ENCODE data around the gene SLC16A9.

SLC16A9 gene

GRCh38 chr10:59618666-59619065, 91.0 kb downstream of the SLC16A9 start:
- no peak overlapping the region for H3K9ac ChIP-seq
- no peak overlapping the region for H3K4me2 ChIP-seq
- no peaks in the 10 kb centered on the region for H3K36me3 ChIP-seq
- no peak for TF ChIP-seq Cebpa-rat (IDR thresholded peaks at IDR 0.05)
- no peaks in the 10 kb centered on the region for H3K27me3 ChIP-seq
- H3K27ac ChIP-seq, result no peak overlapping the region
- H4K20me1 ChIP-seq, result no peaks in the 10 kb centered on the region
- no peaks in the 10 kb centered on the region for H3K4me1 ChIP-seq
- no peaks in the 10 kb centered on the region for H3K9me3 ChIP-seq (replicated peaks in 1 of 11)
- no peak overlapping the region for H3K4me3 ChIP-seq

- no peak for TF ChIP-seq Cebpa-rat (IDR thresholded peaks at IDR 0.05)
- H3K4me2 ChIP-seq, result no peak overlapping the region
These were observed 91.7 kb downstream of the SLC16A9 start for GRCh38 chr10:59617996-59618395.

GRCh38 chr10:59611048-59611447, 98.6 kb downstream of the SLC16A9 start:
- H3K4me3 ChIP-seq, result no peak overlapping the region
- no peaks in the 10 kb centered on the region for H3K36me3 ChIP-seq
- TF ChIP-seq Cebpa-rat (IDR thresholded peaks at IDR 0.05), result no peak
- H4K20me1 ChIP-seq, result no peaks in the 10 kb centered on the region
- no peaks in the 10 kb centered on the region for H3K9me3 ChIP-seq (replicated peaks in 1 of 11)
- no peaks in the 10 kb centered on the region for H3K27me3 ChIP-seq
- H3K9ac ChIP-seq, result no peak overlapping the region
- H3K4me1 ChIP-seq, result no peaks in the 10 kb centered on the region
- H3K27ac ChIP-seq, result no peak overlapping the region
- no peak overlapping the region for H3K4me2 ChIP-seq

More at GRCh38 chr10:59617996-59618395, 91.7 kb downstream of the SLC16A9 start:
- Histone ChIP-seq H3K27ac (no peak overlapping the region), H3K27me3 (no peaks in the 10 kb centered on the region), H3K9ac (no peak overlapping the region), H3K4me1 (no peaks in the 10 kb centered on the region), H3K9me3 (replicated peaks in 1 of 11) (no peaks in the 10 kb centered on the region), H3K4me3 (no peak overlapping the region), H3K36me3 (no peaks in the 10 kb centered on the region), H4K20me1 (no peaks in the 10 kb centered on the region)

GRCh38 chr10:59607970-59608369, 101.7 kb downstream of the SLC16A9 start:
- Histone ChIP-seq H3K4me1 (no peaks in the 10 kb centered on the region), H3K36me3 (no peaks in the 10 kb centered on the region), H4K20me1 (no peaks in the 10 kb centered on the region), H3K27ac (no peak overlapping the region), H3K9me3 (replicated peaks in 1 of 11) (no peaks in the 10 kb centered on the region), H3K9ac (no peak overlapping the region), H3K4me3 (no peak overlapping the region), H3K4me2 (no peak overlapping the region), H3K27me3 (no peaks in the 10 kb centered on the region)
- TF ChIP-seq Cebpa-rat (IDR thresholded peaks at IDR 0.05), result no peak

- H3K9me3 ChIP-seq (replicated peaks in 1 of 11), result no peaks in the 10 kb centered on the region
- no peaks in the 10 kb centered on the region for H4K20me1 ChIP-seq
- no peak for TF ChIP-seq Cebpa-rat (IDR thresholded peaks at IDR 0.05)
- H3K4me2 ChIP-seq, result no peak overlapping the region
- H3K27me3 ChIP-seq, result no peaks in the 10 kb centered on the region
- H3K4me3 ChIP-seq, result no peak overlapping the region
- no peaks in the 10 kb centered on the region for H3K4me1 ChIP-seq
- H3K27ac ChIP-seq, result no peak overlapping the region
- H3K9ac ChIP-seq, result no peak overlapping the region
- no peaks in the 10 kb centered on the region for H3K36me3 ChIP-seq
These were observed 103.1 kb downstream of the SLC16A9 start for GRCh38 chr10:59606551-59606961.

- Histone ChIP-seq H3K36me3 (no peaks in the 10 kb centered on the region), H3K9ac (no peak overlapping the region), H3K27ac (no peak overlapping the region), H4K20me1 (no peaks in the 10 kb centered on the region), H3K4me1 (no peaks in the 10 kb centered on the region), H3K4me2 (no peak overlapping the region), H3K27me3 (no peaks in the 10 kb centered on the region), H3K9me3 (replicated peaks in 1 of 11) (no peaks in the 10 kb centered on the region), H3K4me3 (no peak overlapping the region)
- no peak for TF ChIP-seq Cebpa-rat (IDR thresholded peaks at IDR 0.05)
These were observed 107.7 kb downstream of the SLC16A9 start for GRCh38 chr10:59601985-59602384.

Data from BLaER1 treated with 17β-estradiol and CSF1 and Interleukin-3, amounts not matched to agents 10 nM and 100 nM (cell line).